GM23338 (cell line): ENCODE data around the gene BTBD9. TPM values are rescaled to one million over a fixed set of nuclear protein-coding genes. Genes with fewer than 3 reads are reported as not detected.

Experiments
- ATAC-seq: fragments of 200-7000 bp; cut with Tn5 transposase; 3 replicates; pipeline ENCODE4 v1.9.1; 2020
- DNase-seq: peaks from one replicate; pipeline ENCODE4 v3.0.0-alpha.2; 2015; ENCODE audit warnings: low spot score
- H2AFZ ChIP-seq: fragments of 200-600 bp; sonication (generic); 2 replicates; pipeline ENCODE4 v1.8.0; 2016; ENCODE audit warnings: antibody characterized with exemption, mild to moderate bottlenecking, moderate library complexity
- H3F3A ChIP-seq: fragments of 200-600 bp; sonication (generic); replicated peaks from 2 replicates; pipeline ENCODE4 v1.8.0; 2017; ENCODE audit warnings: antibody characterized with exemption, mixed run types, low read depth
- H3K27ac ChIP-seq: fragments of 200-600 bp; sonication (generic); 2 replicates; pipeline ENCODE4 v1.6.1; 2016; ENCODE audit warnings: low read depth
- H3K27me3 ChIP-seq: fragments of 200-600 bp; sonication (generic); 2 replicates; pipeline ENCODE4 v1.8.0; 2016; ENCODE audit warnings: mild to moderate bottlenecking, mixed run types, moderate library complexity; ENCODE audit not compliant: insufficient read depth
- H3K36me3 ChIP-seq: fragments of 200-600 bp; sonication (generic); 2 replicates; pipeline ENCODE4 v1.8.0; 2016; ENCODE audit warnings: mild to moderate bottlenecking; ENCODE audit not compliant: insufficient read depth
- H3K4me1 ChIP-seq: fragments of 200-600 bp; sonication (generic); 2 replicates; pipeline ENCODE4 v1.8.0; 2016; ENCODE audit warnings: mild to moderate bottlenecking, moderate library complexity; ENCODE audit not compliant: insufficient read depth
- H3K4me2 ChIP-seq: fragments of 200-600 bp; sonication (generic); 2 replicates; pipeline ENCODE4 v1.7.1; 2017; ENCODE audit warnings: mixed run types
- H3K4me3 ChIP-seq: fragments of 200-600 bp; sonication (generic); 2 replicates; pipeline ENCODE4 v1.6.1; 2016; ENCODE audit warnings: mixed run types
- H3K79me2 ChIP-seq: fragments of 200-600 bp; sonication (generic); replicated peaks from 2 replicates; pipeline ENCODE4 v1.8.0; 2017; ENCODE audit warnings: mild to moderate bottlenecking; ENCODE audit not compliant: insufficient read depth
- H3K9me2 ChIP-seq: fragments of 200-600 bp; sonication (generic); 2 replicates; pipeline ENCODE4 v1.8.0; 2017; ENCODE audit not compliant: insufficient read depth
- H4K20me1 ChIP-seq: fragments of 200-600 bp; sonication (generic); replicated peaks from 2 replicates; pipeline ENCODE4 v1.8.0; 2017; ENCODE audit warnings: mild to moderate bottlenecking; ENCODE audit not compliant: insufficient read depth
- H3K27ac Mint-ChIP-seq: 2 replicates; pipeline ENCODE4 v1.8.0; 2020; ENCODE audit warnings: inconsistent platforms, mild to moderate bottlenecking, moderate library complexity, mixed read lengths
- H3K27me3 Mint-ChIP-seq: 3 replicates; pipeline ENCODE4 v1.8.0; 2022; ENCODE audit warnings: low read depth, mild to moderate bottlenecking, moderate library complexity, mixed read lengths, inconsistent platforms; ENCODE audit not compliant: insufficient read depth, poor library complexity
- H3K36me3 Mint-ChIP-seq: 3 replicates; pipeline ENCODE4 v1.8.0; 2021; ENCODE audit warnings: low read depth, mild to moderate bottlenecking, inconsistent platforms, moderate library complexity, mixed read lengths
- H3K4me1 Mint-ChIP-seq: 3 replicates; pipeline ENCODE4 v1.8.0; 2020; ENCODE audit warnings: mild to moderate bottlenecking, inconsistent platforms, mixed read lengths
- H3K4me3 Mint-ChIP-seq: 3 replicates; pipeline ENCODE4 v1.8.0; 2021; ENCODE audit warnings: moderate library complexity, mild to moderate bottlenecking, inconsistent platforms, mixed read lengths
- H3K9me3 Mint-ChIP-seq: 3 replicates; pipeline ENCODE4 v1.8.0; 2020; ENCODE audit warnings: moderate library complexity, mild to moderate bottlenecking, inconsistent platforms, mixed read lengths
- CREB1 ChIP-seq: fragments of 250-450 bp; sonication (Bioruptor Pico); IDR thresholded peaks from 2 replicates; pipeline ENCODE4 v1.5.0; 2020; ENCODE audit warnings: low read depth, mild to moderate bottlenecking, moderate library complexity
- EZH2 ChIP-seq: fragments of 200-600 bp; sonication (generic); IDR thresholded peaks from one replicate; pipeline ENCODE4 v1.8.0; 2017; ENCODE audit warnings: antibody characterized with exemption, mild to moderate bottlenecking, low read depth; ENCODE audit not compliant: unreplicated experiment
- EZH2phosphoT487 ChIP-seq: fragments of 200-600 bp; sonication (generic); IDR thresholded peaks from one replicate; pipeline ENCODE4 v1.8.1; 2018; ENCODE audit warnings: antibody characterized with exemption; ENCODE audit not compliant: unreplicated experiment
- JUNB ChIP-seq: IDR thresholded peaks from one replicate; pipeline ENCODE4 v1.6.1; 2016; ENCODE audit warnings: antibody characterized with exemption; ENCODE audit not compliant: unreplicated experiment
- NANOG ChIP-seq: IDR thresholded peaks from 2 replicates; pipeline ENCODE4 v1.6.1; 2016; ENCODE audit warnings: antibody characterized with exemption, borderline replicate concordance
- POLR2AphosphoS5 ChIP-seq: IDR thresholded peaks from 2 replicates; pipeline ENCODE4 v1.6.1; 2016; ENCODE audit warnings: antibody characterized with exemption, low read depth
- STAT1 ChIP-seq: IDR thresholded peaks from one replicate; pipeline ENCODE4 v1.6.1; 2016; ENCODE audit warnings: antibody characterized with exemption; ENCODE audit not compliant: unreplicated experiment
- ZNF114 ChIP-seq: fragments of 250-450 bp; sonication (Bioruptor Pico); IDR thresholded peaks from 2 replicates; pipeline ENCODE4 v1.5.0; 2020; ENCODE audit warnings: mild to moderate bottlenecking, moderate library complexity
- ZNF331 ChIP-seq: fragments of 250-450 bp; sonication (Bioruptor Pico); IDR thresholded peaks from 2 replicates; pipeline ENCODE4 v1.5.0; 2020; ENCODE audit warnings: low read depth, mild to moderate bottlenecking, moderate library complexity
- polyA plus RNA-seq: library from polyadenylated mRNA; unstranded; fragments of >200 nt; fragmentation: Nextera tagmentation; extraction: Ambion mirVana; gene quantifications from 2 replicates; pipeline ENCODE4 v1.2.1, GENCODE V29; 2016
- total RNA-seq: library from RNA; depleted of rRNA; stranded (reverse); fragments of >200 nt; shearing (Covaris generic); gene quantifications from 2 replicates; pipeline ENCODE4 v1.2.3, GENCODE V29; 2014
- TF ChIP-seq, protein P1 (sequence below): IDR thresholded peaks from 2 replicates; pipeline ENCODE4 v1.6.1; 2016; ENCODE audit warnings: antibody characterized with exemption
- TF ChIP-seq, protein P2 (sequence below), 2 experiments: fragments of 200-600 bp in 1 of 2; sonication (generic) in 1 of 2; conservative IDR thresholded peaks; 2 replicates each; pipeline versions ENCODE4 v1.5.1 to v1.6.1; 2016 to 2017; ENCODE audit warnings: antibody characterized with exemption in 2 of 2, low read depth in 2 of 2, mild to moderate bottlenecking in 2 of 2, moderate library complexity in 1 of 2
- TF ChIP-seq, protein P3 (sequence below): fragments of 250-450 bp; sonication (Bioruptor Pico); IDR thresholded peaks from 2 replicates; pipeline ENCODE4 v1.5.0; 2020; ENCODE audit warnings: mild to moderate bottlenecking, moderate library complexity
- TF ChIP-seq, protein P4 (sequence below): IDR thresholded peaks from one replicate; pipeline ENCODE4 v1.6.1; 2018; ENCODE audit warnings: antibody characterized with exemption; ENCODE audit not compliant: unreplicated experiment

Gene BTBD9
- total and polyA plus RNA-seq, 2 experiments from 2014 or later = 4.2 to 5.3 TPM

DNA sequence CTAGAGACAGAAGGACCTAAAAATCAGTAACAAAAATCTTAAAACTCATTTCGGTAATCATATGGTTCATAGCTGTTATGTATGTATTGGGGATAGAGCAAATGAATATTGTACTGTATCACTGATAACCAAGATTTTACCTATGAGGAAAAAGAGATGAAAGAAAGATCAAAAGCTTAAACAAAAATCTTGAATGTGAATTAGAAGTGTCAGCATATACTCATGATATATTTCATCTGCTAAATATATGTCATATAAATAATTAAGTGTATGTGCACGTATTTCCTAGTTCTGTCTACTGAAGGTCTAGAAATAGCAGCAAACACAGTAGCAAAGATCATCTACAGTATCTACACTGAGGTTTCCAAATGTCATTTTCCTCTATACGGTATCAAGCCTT is 299.8 kb downstream of the BTBD9 start:
- no peak for ATAC-seq
- no peaks in the 10 kb centered on the region for H4K20me1 ChIP-seq
- H3F3A ChIP-seq = no peaks in the 10 kb centered on the region
- H3K27ac Mint-ChIP-seq = no peak overlapping the region
- H3K9me3 Mint-ChIP-seq = no peaks in the 10 kb centered on the region
- H3K36me3 Mint-ChIP-seq = peaks cover 1% of the 10 kb centered on the region; the same call in 1 of the 3 replicates
- no peak overlapping the region for H2AFZ ChIP-seq
- H3K4me3 ChIP-seq = no peak overlapping the region
- no peak overlapping the region for H3K4me2 ChIP-seq
- no peak for DNase-seq
- no peaks in the 10 kb centered on the region for H3K79me2 ChIP-seq
- no peaks in the 10 kb centered on the region for H3K36me3 ChIP-seq
- H3K27me3 Mint-ChIP-seq = no peaks in the 10 kb centered on the region
- H3K27me3 ChIP-seq = no peaks in the 10 kb centered on the region
- H3K4me1 Mint-ChIP-seq = peaks cover 12% of the 10 kb centered on the region
- H3K4me1 ChIP-seq = no peaks in the 10 kb centered on the region; the same call in 1 of the 2 replicates
- TF ChIP-seq, protein P1, sequence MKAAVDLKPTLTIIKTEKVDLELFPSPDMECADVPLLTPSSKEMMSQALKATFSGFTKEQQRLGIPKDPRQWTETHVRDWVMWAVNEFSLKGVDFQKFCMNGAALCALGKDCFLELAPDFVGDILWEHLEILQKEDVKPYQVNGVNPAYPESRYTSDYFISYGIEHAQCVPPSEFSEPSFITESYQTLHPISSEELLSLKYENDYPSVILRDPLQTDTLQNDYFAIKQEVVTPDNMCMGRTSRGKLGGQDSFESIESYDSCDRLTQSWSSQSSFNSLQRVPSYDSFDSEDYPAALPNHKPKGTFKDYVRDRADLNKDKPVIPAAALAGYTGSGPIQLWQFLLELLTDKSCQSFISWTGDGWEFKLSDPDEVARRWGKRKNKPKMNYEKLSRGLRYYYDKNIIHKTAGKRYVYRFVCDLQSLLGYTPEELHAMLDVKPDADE = no peak
- TF ChIP-seq ZNF331 (CRISPR knock-in tag) = no peak
- TF ChIP-seq ZNF114 (CRISPR knock-in tag) = no peak
- no peak for TF ChIP-seq NANOG
- no peak for TF ChIP-seq EZH2
- no peak for TF ChIP-seq POLR2AphosphoS5
- TF ChIP-seq, protein P2, sequence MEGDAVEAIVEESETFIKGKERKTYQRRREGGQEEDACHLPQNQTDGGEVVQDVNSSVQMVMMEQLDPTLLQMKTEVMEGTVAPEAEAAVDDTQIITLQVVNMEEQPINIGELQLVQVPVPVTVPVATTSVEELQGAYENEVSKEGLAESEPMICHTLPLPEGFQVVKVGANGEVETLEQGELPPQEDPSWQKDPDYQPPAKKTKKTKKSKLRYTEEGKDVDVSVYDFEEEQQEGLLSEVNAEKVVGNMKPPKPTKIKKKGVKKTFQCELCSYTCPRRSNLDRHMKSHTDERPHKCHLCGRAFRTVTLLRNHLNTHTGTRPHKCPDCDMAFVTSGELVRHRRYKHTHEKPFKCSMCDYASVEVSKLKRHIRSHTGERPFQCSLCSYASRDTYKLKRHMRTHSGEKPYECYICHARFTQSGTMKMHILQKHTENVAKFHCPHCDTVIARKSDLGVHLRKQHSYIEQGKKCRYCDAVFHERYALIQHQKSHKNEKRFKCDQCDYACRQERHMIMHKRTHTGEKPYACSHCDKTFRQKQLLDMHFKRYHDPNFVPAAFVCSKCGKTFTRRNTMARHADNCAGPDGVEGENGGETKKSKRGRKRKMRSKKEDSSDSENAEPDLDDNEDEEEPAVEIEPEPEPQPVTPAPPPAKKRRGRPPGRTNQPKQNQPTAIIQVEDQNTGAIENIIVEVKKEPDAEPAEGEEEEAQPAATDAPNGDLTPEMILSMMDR (conservative IDR thresholded peaks at IDR 0.05; ENCODE audit: low read depth in 2 of 2) = no peak
- TF ChIP-seq, protein P3, sequence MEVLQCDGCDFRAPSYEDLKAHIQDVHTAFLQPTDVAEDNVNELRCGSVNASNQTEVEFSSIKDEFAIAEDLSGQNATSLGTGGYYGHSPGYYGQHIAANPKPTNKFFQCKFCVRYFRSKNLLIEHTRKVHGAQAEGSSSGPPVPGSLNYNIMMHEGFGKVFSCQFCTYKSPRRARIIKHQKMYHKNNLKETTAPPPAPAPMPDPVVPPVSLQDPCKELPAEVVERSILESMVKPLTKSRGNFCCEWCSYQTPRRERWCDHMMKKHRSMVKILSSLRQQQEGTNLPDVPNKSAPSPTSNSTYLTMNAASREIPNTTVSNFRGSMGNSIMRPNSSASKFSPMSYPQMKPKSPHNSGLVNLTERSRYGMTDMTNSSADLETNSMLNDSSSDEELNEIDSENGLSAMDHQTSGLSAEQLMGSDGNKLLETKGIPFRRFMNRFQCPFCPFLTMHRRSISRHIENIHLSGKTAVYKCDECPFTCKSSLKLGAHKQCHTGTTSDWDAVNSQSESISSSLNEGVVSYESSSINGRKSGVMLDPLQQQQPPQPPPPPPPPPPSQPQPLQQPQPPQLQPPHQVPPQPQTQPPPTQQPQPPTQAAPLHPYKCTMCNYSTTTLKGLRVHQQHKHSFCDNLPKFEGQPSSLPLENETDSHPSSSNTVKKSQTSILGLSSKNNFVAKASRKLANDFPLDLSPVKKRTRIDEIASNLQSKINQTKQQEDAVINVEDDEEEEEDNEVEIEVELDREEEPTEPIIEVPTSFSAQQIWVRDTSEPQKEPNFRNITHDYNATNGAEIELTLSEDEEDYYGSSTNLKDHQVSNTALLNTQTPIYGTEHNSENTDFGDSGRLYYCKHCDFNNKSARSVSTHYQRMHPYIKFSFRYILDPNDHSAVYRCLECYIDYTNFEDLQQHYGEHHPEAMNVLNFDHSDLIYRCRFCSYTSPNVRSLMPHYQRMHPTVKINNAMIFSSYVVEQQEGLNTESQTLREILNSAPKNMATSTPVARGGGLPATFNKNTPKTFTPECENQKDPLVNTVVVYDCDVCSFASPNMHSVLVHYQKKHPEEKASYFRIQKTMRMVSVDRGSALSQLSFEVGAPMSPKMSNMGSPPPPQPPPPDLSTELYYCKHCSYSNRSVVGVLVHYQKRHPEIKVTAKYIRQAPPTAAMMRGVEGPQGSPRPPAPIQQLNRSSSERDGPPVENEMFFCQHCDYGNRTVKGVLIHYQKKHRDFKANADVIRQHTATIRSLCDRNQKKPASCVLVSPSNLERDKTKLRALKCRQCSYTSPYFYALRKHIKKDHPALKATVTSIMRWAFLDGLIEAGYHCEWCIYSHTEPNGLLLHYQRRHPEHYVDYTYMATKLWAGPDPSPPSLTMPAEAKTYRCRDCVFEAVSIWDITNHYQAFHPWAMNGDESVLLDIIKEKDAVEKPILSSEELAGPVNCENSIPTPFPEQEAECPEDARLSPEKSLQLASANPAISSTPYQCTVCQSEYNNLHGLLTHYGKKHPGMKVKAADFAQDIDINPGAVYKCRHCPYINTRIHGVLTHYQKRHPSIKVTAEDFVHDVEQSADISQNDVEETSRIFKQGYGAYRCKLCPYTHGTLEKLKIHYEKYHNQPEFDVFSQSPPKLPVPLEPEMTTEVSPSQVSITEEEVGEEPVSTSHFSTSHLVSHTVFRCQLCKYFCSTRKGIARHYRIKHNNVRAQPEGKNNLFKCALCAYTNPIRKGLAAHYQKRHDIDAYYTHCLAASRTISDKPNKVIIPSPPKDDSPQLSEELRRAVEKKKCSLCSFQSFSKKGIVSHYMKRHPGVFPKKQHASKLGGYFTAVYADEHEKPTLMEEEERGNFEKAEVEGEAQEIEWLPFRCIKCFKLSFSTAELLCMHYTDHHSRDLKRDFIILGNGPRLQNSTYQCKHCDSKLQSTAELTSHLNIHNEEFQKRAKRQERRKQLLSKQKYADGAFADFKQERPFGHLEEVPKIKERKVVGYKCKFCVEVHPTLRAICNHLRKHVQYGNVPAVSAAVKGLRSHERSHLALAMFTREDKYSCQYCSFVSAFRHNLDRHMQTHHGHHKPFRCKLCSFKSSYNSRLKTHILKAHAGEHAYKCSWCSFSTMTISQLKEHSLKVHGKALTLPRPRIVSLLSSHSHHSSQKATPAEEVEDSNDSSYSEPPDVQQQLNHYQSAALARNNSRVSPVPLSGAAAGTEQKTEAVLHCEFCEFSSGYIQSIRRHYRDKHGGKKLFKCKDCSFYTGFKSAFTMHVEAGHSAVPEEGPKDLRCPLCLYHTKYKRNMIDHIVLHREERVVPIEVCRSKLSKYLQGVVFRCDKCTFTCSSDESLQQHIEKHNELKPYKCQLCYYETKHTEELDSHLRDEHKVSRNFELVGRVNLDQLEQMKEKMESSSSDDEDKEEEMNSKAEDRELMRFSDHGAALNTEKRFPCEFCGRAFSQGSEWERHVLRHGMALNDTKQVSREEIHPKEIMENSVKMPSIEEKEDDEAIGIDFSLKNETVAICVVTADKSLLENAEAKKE = no peak
- TF ChIP-seq JUNB = no peak
- TF ChIP-seq CREB1 (CRISPR knock-in tag) = no peak
- no peak for TF ChIP-seq STAT1
- TF ChIP-seq, protein P4, sequence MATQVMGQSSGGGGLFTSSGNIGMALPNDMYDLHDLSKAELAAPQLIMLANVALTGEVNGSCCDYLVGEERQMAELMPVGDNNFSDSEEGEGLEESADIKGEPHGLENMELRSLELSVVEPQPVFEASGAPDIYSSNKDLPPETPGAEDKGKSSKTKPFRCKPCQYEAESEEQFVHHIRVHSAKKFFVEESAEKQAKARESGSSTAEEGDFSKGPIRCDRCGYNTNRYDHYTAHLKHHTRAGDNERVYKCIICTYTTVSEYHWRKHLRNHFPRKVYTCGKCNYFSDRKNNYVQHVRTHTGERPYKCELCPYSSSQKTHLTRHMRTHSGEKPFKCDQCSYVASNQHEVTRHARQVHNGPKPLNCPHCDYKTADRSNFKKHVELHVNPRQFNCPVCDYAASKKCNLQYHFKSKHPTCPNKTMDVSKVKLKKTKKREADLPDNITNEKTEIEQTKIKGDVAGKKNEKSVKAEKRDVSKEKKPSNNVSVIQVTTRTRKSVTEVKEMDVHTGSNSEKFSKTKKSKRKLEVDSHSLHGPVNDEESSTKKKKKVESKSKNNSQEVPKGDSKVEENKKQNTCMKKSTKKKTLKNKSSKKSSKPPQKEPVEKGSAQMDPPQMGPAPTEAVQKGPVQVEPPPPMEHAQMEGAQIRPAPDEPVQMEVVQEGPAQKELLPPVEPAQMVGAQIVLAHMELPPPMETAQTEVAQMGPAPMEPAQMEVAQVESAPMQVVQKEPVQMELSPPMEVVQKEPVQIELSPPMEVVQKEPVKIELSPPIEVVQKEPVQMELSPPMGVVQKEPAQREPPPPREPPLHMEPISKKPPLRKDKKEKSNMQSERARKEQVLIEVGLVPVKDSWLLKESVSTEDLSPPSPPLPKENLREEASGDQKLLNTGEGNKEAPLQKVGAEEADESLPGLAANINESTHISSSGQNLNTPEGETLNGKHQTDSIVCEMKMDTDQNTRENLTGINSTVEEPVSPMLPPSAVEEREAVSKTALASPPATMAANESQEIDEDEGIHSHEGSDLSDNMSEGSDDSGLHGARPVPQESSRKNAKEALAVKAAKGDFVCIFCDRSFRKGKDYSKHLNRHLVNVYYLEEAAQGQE = no peak
- TF ChIP-seq EZH2phosphoT487 = no peak
- no peaks in the 10 kb centered on the region for H3K9me2 ChIP-seq
- no peak overlapping the region for H3K27ac ChIP-seq
- no peak overlapping the region for H3K4me3 Mint-ChIP-seq
